Keratinocyte (primary cell): ENCODE measurements around the gene HDAC7. TPM values are rescaled to one million over a fixed set of nuclear protein-coding genes. Genes with fewer than 3 reads are reported as not detected.

Experiments
- DNase-seq: peaks from one replicate; pipeline ENCODE4 v3.0.0-alpha.2; 2011; ENCODE audit warnings: low read depth, missing footprints, low spot score
- FAIRE-seq: peaks from 2 replicates; lab custom pipeline; 2011; peaks lifted over from hg19 to GRCh38; lab: Jason Lieb, UNC
- H2AFZ ChIP-seq: 2 replicates; pipeline ENCODE4 v1.6.0; 2012; ENCODE audit warnings: low read length, control low read depth, inconsistent platforms; ENCODE audit not compliant: control insufficient read depth
- H3K27ac ChIP-seq: 2 replicates; pipeline ENCODE4 v1.5.1; 2011; ENCODE audit warnings: low read length; ENCODE audit not compliant: control insufficient read depth, insufficient read depth
- H3K27me3 ChIP-seq: 3 replicates; pipeline ENCODE4 v1.6.0; 2011; ENCODE audit warnings: low read length; ENCODE audit not compliant: control insufficient read depth, insufficient read depth; ENCODE audit errors: extremely low read depth
- H3K36me3 ChIP-seq, 2 experiments: 2 replicates in 1 of 2; 3 replicates in 1 of 2; pipeline ENCODE4 v1.5.1; 2011; ENCODE audit warnings: low read length in 2 of 2, mild to moderate bottlenecking in 1 of 2; ENCODE audit not compliant: control insufficient read depth in 2 of 2, insufficient read depth in 2 of 2; ENCODE audit errors: extremely low read depth in 1 of 2
- H3K4me1 ChIP-seq: 3 replicates; pipeline ENCODE4 v1.5.1; 2011; ENCODE audit warnings: low read length; ENCODE audit not compliant: control insufficient read depth, insufficient read depth; ENCODE audit errors: extremely low read depth
- H3K4me2 ChIP-seq: 3 replicates; pipeline ENCODE4 v1.6.0; 2011; ENCODE audit warnings: low read depth, low read length; ENCODE audit not compliant: control insufficient read depth, insufficient read depth; ENCODE audit errors: extremely low read depth
- H3K4me3 ChIP-seq, 3 experiments: fragments of 200-600 bp in 1 of 3; sonication (generic) in 1 of 3; 2 replicates in 2 of 3; 3 replicates in 1 of 3; pipeline ENCODE4 v1.5.1; 2011 to 2016; ENCODE audit warnings: low read length in 3 of 3, mild to moderate bottlenecking in 3 of 3, control low read depth in 2 of 3, inconsistent platforms in 1 of 3, low read depth in 1 of 3, mixed read lengths in 1 of 3, mixed run types in 1 of 3, moderate library complexity in 1 of 3; ENCODE audit not compliant: control insufficient read depth in 2 of 3, insufficient read depth in 2 of 3; ENCODE audit errors: extremely low read depth in 1 of 3
- H3K79me2 ChIP-seq: 2 replicates; pipeline ENCODE4 v1.6.0; 2012; ENCODE audit warnings: low read length; ENCODE audit not compliant: control insufficient read depth, insufficient read depth
- H3K9ac ChIP-seq: 3 replicates; pipeline ENCODE4 v1.6.0; 2011; ENCODE audit warnings: low read length; ENCODE audit not compliant: control insufficient read depth, insufficient read depth; ENCODE audit errors: extremely low read depth
- H3K9me1 ChIP-seq: 3 replicates; pipeline ENCODE4 v1.6.0; 2011; ENCODE audit warnings: low read length; ENCODE audit not compliant: control insufficient read depth, insufficient read depth; ENCODE audit errors: extremely low read depth
- H3K9me3 ChIP-seq: 2 replicates; pipeline ENCODE4 v1.5.1; 2012; ENCODE audit warnings: low read depth, low read length; ENCODE audit not compliant: control insufficient read depth
- H4K20me1 ChIP-seq: 3 replicates; pipeline ENCODE4 v1.6.0; 2011; ENCODE audit warnings: low read length; ENCODE audit not compliant: control insufficient read depth, insufficient read depth; ENCODE audit errors: extremely low read depth
- EZH2 ChIP-seq: IDR thresholded peaks from one replicate; pipeline ENCODE4 v1.6.1; 2012; ENCODE audit warnings: inconsistent platforms, mild to moderate bottlenecking, low read length, moderate library complexity
- dilution Hi-C: fragments of 300-500 bp; cut with MboI; formaldehyde crosslinking; loops from one replicate; pipeline ENCODE4 v1.7.0; 2020; ENCODE audit warnings: low sequenced_read_pairs; ENCODE audit not compliant: extremely low pct_ligation_motif_present
- polyA plus RNA-seq, 5 experiments: library from polyadenylated mRNA; depleted of rRNA in 3 of 5; stranded (reverse) in 3 of 5; stranded (forward) in 1 of 5; unstranded in 1 of 5; fragments of >200 nt; gene quantifications; 1 replicate in 1 of 5; 2 replicates in 3 of 5; 3 replicates in 1 of 5; pipeline versions ENCODE4 v1.2.1 to v1.2.3, GENCODE V29; 2011 to 2012; ENCODE audit warnings: missing spikeins in 2 of 5, low read depth in 1 of 5, low replicate concordance in 1 of 5
- TF ChIP-seq, protein P1 (sequence below), 3 experiments: IDR thresholded peaks in 1 of 3; conservative IDR thresholded peaks in 1 of 3; optimal IDR thresholded peaks in 1 of 3; 2 replicates in 2 of 3; 3 replicates in 1 of 3; pipeline versions ENCODE3 to v1.5.1; 2011; ENCODE audit warnings: low read length in 3 of 3, mild to moderate bottlenecking in 3 of 3, moderate library complexity in 2 of 3, control low read depth in 1 of 3, inconsistent platforms in 1 of 3; ENCODE audit not compliant: insufficient read depth in 2 of 3; ENCODE audit errors: extremely low read depth in 1 of 3

Gene HDAC7
- polyA plus RNA-seq, 1 donor (not counting 4 experiments of a cell fraction or from before 2014, with no cell fraction given), result 17.0 TPM

DNA sequence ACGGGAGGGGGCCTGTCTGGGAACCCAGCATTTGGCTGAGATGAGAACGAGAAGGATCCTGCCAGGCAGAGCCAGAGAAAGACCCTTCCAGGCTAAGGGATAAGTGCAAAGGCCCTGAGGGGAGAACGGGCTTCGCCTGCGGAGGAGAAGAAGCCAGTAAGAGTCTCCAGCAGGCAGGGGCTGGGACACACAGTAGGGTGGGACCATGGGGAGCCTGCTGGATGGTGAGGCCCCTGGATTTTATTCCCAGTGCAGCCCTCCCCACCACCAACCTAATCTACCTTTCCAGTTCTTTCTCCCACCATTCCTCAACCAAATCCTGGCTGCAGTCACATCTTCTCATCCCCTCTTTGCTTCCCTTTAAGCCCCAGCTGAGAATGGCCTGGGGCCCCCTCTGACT, 73.6 kb downstream of the HDAC7 start:
- DNase-seq (no peak), FAIRE-seq (no peak)
- Histone ChIP-seq H4K20me1 (no peaks in the 10 kb centered on the region), H3K9me1 (no peaks in the 10 kb centered on the region), H3K36me3 (peaks cover 8 to 23% of the 10 kb centered on the region in 2 experiments), H2AFZ (no peak overlapping the region), H3K79me2 (no peaks in the 10 kb centered on the region), H3K4me3 (no peak overlapping the region), H3K4me1 (peaks cover 23% of the 10 kb centered on the region), H3K27ac (no peak overlapping the region), H3K4me2 (no peak overlapping the region), H3K27me3 (no peaks in the 10 kb centered on the region), H3K9me3 (no peaks in the 10 kb centered on the region), H3K9ac (no peak overlapping the region)
- TF ChIP-seq EZH2, result no peak
- TF ChIP-seq, protein P1, sequence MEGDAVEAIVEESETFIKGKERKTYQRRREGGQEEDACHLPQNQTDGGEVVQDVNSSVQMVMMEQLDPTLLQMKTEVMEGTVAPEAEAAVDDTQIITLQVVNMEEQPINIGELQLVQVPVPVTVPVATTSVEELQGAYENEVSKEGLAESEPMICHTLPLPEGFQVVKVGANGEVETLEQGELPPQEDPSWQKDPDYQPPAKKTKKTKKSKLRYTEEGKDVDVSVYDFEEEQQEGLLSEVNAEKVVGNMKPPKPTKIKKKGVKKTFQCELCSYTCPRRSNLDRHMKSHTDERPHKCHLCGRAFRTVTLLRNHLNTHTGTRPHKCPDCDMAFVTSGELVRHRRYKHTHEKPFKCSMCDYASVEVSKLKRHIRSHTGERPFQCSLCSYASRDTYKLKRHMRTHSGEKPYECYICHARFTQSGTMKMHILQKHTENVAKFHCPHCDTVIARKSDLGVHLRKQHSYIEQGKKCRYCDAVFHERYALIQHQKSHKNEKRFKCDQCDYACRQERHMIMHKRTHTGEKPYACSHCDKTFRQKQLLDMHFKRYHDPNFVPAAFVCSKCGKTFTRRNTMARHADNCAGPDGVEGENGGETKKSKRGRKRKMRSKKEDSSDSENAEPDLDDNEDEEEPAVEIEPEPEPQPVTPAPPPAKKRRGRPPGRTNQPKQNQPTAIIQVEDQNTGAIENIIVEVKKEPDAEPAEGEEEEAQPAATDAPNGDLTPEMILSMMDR (optimal IDR thresholded peaks at IDR 0.05 in 1 of 3, IDR thresholded peaks at IDR 0.05 in 1 of 3, conservative IDR thresholded peaks at IDR 0.05 in 1 of 3; ENCODE audit: extremely low read depth in 1 of 3, insufficient read depth in 2 of 3, low read length in 3 of 3), result no peak
- dilution Hi-C loops, result no loop called here

DNA sequence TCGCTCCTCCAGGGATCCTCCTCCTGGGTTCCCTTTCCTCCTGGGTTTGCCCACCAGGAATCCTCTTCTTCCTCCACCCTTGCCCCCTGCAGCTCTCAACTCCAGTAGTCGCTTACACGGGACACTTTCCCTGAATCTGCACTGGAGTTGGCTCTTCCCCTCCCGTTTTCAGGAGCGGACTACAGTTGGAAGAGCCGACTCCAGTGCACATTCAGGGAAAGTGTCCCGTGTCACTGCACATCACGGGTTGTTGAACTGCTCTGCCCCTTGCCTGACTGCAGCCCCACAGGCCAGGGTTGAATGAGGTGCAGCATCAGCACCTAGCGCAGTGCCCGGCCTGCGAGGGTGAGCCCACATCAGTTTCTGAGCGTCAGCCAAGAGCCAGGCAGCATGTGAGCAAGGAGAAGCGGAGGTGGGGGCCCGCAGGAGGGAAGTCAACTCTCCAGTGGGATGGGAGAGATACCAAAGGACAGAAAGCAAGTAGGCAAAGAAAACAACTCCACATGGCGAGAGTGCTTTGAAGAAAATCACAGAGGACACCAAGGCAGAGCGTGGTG, 74.1 kb downstream of the HDAC7 start:
- no peaks in the 10 kb centered on the region for H3K9me3 ChIP-seq
- H3K4me1 ChIP-seq, result peaks cover 21% of the 10 kb centered on the region
- dilution Hi-C loops, result no loop called here
- no peak overlapping the region for H3K9ac ChIP-seq
- FAIRE-seq, result no peak
- H3K36me3 ChIP-seq, result peaks cover 8 to 23% of the 10 kb centered on the region in 2 experiments
- no peak overlapping the region for H3K4me2 ChIP-seq
- TF ChIP-seq, protein P1 (optimal IDR thresholded peaks at IDR 0.05 in 1 of 3, IDR thresholded peaks at IDR 0.05 in 1 of 3, conservative IDR thresholded peaks at IDR 0.05 in 1 of 3; ENCODE audit: extremely low read depth in 1 of 3, insufficient read depth in 2 of 3, low read length in 3 of 3), result no peak
- no peak for TF ChIP-seq EZH2
- no peaks in the 10 kb centered on the region for H3K9me1 ChIP-seq
- no peaks in the 10 kb centered on the region for H3K27me3 ChIP-seq
- H3K4me3 ChIP-seq, result no peak overlapping the region
- no peak overlapping the region for H2AFZ ChIP-seq
- DNase-seq, result no peak
- no peaks in the 10 kb centered on the region for H3K79me2 ChIP-seq
- no peaks in the 10 kb centered on the region for H4K20me1 ChIP-seq
- no peak overlapping the region for H3K27ac ChIP-seq
